Fibroblast of skin of right biceps (primary cell): ENCODE measurements around the gene ESPN.
"Not testable (repeated sequence)": the region's sequence is repeated elsewhere in the genome, so short reads cannot be mapped to it uniquely, and the experiment has no call there.

Experiments
- DNase-seq: peaks from one replicate; pipeline ENCODE4 v3.0.0-alpha.2; 2013

Gene ESPN

GRCh38 chr1:6450005-6450450, 25.5 kb downstream of the ESPN start:
- DNase-seq, result no peak

- not testable (repeated sequence) for DNase-seq
Observed at GRCh38 chr1:6450486-6450885, 25.9 kb downstream of the ESPN start.

DNA sequence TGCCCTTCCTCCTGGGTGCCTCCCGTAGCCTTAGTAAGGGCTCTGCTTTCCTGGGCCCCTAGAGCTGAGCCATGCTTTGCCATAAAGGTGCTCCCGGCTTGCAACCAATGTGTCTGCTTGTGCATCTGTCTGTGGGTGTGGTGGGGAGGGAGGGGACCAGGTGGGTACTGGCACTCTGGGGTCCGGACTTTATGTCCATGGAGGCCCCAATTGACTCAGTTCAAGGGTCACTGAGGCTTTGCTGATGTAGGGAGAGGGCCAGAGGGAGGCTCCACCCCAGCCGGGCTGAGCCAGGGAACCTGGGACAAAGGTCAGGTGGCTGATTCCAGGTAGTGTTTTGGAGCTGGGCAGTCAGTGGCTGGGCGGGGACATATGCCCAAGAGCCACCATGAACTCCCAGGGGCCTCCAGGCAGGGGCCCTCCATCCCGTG, 26.4 kb downstream of the ESPN start:
- DNase-seq, result no peak

GRCh38 chr1:6453895-6454855, 29.6 kb downstream of the ESPN start:
- DNase-seq, result not testable (repeated sequence)

GRCh38 chr1:6454856-6455751, 30.5 kb downstream of the ESPN start:
- DNase-seq, result no peak

DNA sequence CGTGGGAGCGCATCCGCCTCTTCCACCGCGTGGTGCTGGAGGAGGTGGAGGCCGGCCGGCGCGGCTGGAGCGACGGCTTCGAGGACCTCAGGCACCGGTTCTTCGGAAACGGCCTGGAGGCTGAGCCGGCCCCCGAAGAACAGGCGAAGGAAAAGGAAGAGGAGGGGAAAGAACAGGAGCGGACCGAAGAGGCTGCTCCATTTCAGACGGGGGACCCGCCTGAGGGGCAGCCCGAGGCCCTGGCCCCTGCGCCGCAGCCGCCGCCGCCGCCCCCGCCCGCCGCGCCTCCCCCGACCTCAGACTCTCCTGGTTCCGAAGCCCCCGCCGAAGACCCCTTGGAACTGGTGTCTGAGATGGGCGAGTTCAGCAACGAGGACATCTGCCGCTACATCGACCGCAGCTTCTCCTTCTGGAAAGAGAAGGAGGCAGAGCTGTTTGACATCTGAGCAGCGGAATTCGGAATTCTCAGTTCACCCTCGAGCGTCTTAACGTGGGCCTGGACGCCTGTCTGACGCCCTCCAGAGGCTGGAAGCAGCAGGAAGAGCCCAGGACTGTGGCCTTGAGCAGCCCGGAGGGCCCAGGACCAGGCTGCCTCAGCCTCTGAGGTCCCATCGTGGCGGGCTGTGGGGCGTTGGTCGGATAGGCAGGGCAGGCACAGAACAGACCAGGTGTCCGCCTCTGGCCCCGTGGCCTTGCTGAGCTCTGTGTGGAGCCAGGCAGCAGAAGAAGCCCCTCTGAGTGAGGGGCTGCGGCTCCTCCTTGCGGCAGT, 31.4 kb downstream of the ESPN start:
- DNase-seq, result not testable (repeated sequence)

DNA sequence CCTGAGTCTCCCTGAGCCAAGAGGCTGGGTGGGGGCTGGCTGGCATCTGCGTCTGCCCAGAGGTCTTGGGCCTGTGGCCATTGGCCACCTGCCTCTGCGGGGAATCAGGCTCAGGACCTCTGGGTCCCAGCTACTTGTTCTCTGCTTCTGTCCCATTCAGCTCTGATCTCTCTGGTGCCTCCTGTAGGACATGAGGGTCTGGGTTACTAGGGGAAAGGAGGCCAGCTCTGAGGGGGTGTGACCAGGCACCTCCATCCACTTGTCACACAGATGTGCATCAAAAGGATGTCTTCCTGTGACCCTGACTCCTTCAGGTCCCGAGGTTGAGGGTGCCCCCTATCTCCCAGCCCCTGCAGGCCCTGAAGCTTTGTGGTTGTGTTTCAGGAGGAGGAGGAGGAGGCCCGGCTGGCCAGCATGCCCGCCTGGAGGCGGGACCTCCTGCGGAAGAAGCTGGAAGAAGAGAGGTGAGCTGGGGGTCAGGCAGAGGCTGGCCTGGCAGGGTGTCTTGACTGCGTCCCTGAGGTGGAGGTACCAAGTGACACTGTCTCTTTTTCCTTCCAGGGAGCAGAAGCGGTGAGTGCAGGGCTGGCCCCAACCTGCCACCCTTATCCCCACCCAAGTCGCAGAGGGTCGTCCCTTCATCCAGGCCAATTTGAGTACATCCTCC, 32.4 kb downstream of the ESPN start:
- no peak for DNase-seq

GRCh38 chr1:6459850-6460265, 35.3 kb downstream of the ESPN start:
- DNase-seq, result no peak

DNA sequence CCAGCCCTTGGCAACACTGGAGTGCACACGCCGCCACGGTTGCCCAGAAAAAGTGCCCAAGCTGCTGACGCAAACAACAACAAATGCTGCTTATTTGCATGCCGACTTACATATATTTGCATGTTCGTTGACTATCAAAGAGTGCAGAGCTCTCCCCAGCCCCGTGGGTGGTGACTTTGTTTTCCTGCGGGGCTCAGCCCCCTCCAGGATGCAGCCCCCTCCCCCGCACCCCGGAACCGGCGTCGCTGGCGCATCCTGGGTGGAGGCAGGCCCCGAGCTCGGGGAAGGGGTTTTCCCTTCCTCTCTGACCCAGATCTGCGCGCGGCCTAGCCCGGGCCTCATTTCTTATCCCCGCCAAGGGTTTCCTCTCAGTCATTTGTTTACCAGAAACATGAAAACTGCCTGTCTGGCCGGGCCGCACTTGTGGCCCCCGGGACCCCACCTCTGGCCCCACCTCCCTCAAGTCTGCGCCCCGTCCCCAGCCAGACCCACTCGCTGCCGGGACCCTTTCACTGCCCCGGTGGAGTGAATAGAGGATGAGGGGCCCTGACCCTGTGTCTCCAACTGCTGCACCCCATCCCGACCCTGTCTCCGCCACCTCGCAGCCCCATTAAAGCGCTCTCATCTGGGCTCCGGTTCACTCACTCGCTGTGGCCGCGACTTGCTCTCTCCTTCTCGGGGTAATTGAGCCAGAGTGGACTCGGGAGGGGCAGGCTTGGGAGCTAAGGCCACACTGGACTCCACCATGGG, 35.9 kb downstream of the ESPN start:
- DNase-seq, result no peak

- DNase-seq, result no peak
Observed at GRCh38 chr1:6461051-6461530, 36.5 kb downstream of the ESPN start.

GRCh38 chr1:6461538-6462411, 37.2 kb downstream of the ESPN start:
- no peak for DNase-seq

GRCh38 chr1:6462412-6463119, 38.0 kb downstream of the ESPN start:
- no peak for DNase-seq

- DNase-seq, result no peak
Observed at GRCh38 chr1:6463120-6463412, 38.5 kb downstream of the ESPN start.

GRCh38 chr1:6464514-6464836, 39.9 kb downstream of the ESPN start:
- DNase-seq, result no peak

DNA sequence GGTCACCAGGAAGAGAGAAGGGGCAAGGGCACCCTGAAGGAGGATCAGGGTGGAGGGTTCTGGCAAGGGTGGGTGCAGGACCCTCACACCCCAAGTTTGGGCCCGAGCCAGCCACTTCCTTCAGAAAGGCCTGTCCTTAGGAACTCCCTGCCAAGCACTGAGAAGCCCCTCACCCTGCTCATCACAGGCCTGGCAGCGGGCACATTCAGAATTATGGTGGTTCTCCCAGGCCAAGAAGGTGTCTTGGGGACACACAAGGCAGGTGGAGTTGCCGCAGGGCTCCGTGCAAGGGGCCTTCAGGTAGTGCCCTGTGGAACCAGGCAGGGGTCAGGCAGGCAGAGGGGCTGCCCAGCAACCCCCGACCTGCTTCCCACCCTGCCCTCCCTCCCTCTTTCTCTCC, 40.3 kb downstream of the ESPN start:
- DNase-seq, result no peak

GRCh38 chr1:6465461-6466005, 41.0 kb downstream of the ESPN start:
- no peak for DNase-seq

GRCh38 chr1:6466023-6466422, 41.4 kb downstream of the ESPN start, which contains the start of gene TNFRSF25:
TNFRSF25 (minus strand) TSS chr1:6466173; CDS start chr1:6466107, 66 bp downstream.
- DNase-seq, result no peak

GRCh38 chr1:6466751-6467150, 42.2 kb downstream of the ESPN start:
- no peak for DNase-seq

DNA sequence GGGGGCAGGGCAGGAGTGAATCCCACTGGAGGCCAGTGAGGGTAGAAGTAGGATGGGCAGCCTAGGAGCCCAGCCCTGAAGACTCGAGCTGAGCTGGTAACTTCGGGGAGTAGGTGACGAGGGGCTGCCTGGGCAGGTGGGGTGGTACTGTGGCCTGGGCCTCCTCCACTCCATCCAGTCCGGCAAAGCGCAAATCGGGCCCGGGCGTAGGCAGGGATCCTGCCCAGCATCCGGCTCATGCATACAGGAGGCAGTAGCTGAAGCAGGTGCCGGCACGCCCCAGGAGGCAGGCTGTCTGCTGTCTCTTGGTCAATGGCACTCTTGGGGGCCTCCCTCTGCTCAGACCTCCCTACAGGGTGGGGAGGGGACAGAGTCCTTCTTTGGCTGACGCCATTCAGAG, 42.6 kb downstream of the ESPN start:
- no peak for DNase-seq
